ENCODE measurements around the gene ST7L.

GRCh38 chr1:112527266-112528010 is 91.5 kb downstream of the ST7L start:
- TF ChIP-seq CTCF (IDR thresholded peaks at IDR 0.05): no peak
- TF ChIP-seq POLR2A (IDR thresholded peaks at IDR 0.05): no peak

Data from Peyer's patch (tissue), 4 donors.